HEK293T (cell line): ENCODE data around the gene USH1C.

ENCODE experiments used
- BHLHE40 ChIP-seq: fragments of 450-650 bp; IDR thresholded peaks from 2 replicates; pipeline ENCODE4 v1.6.1; 2016; ENCODE audit warnings: mild to moderate bottlenecking, moderate library complexity, borderline replicate concordance
- CTBP1 ChIP-seq: fragments of 450-650 bp; IDR thresholded peaks from 2 replicates; pipeline ENCODE4 v1.6.1; 2016; ENCODE audit warnings: borderline replicate concordance
- ELF4 ChIP-seq: fragments of 450-650 bp; IDR thresholded peaks from 2 replicates; pipeline ENCODE4 v1.6.1; 2017; ENCODE audit warnings: antibody characterized with exemption
- FOXA1 ChIP-seq: fragments of 450-650 bp; IDR thresholded peaks from 2 replicates; pipeline ENCODE4 v1.6.1; 2016; ENCODE audit warnings: mild to moderate bottlenecking
- FOXK2 ChIP-seq: fragments of 450-650 bp; IDR thresholded peaks from 2 replicates; pipeline ENCODE4 v1.6.1; 2016; ENCODE audit warnings: mild to moderate bottlenecking
- FOXM1 ChIP-seq: fragments of 450-650 bp; IDR thresholded peaks from 2 replicates; pipeline ENCODE4 v1.6.1; 2017; ENCODE audit warnings: mild to moderate bottlenecking, borderline replicate concordance
- HDGF ChIP-seq: fragments of 450-650 bp; IDR thresholded peaks from 2 replicates; pipeline ENCODE4 v1.6.1; 2017; ENCODE audit warnings: antibody characterized with exemption, borderline replicate concordance
- PKNOX1 ChIP-seq: fragments of 450-650 bp; IDR thresholded peaks from 2 replicates; pipeline ENCODE4 v1.6.1; 2016
- SP1 ChIP-seq: fragments of 450-650 bp; IDR thresholded peaks from 2 replicates; pipeline ENCODE4 v1.6.1; 2017
- SUZ12 ChIP-seq: fragments of 450-650 bp; IDR thresholded peaks from 2 replicates; pipeline ENCODE4 v1.6.1; 2016; ENCODE audit warnings: mild to moderate bottlenecking
- ZNF384 ChIP-seq: fragments of 450-650 bp; IDR thresholded peaks from 2 replicates; pipeline ENCODE4 v1.6.1; 2016

GRCh38 chr11:17528181-17528691 lies 16.0 kb downstream of the USH1C start:
- TF ChIP-seq HDGF (no peak), ELF4 (no peak), FOXM1 (no peak), SUZ12 (no peak), SP1 (no peak), CTBP1 (no peak), BHLHE40 (no peak), PKNOX1 (no peak), ZNF384 (no peak), FOXA1 (no peak), FOXK2 (no peak)
